Loucy (cell line): ENCODE results near the gene NAT9.

Source experiments
- H2AFZ ChIP-seq: fragments of 200-600 bp; sonication (generic); 2 replicates; pipeline ENCODE4 v1.6.0; 2016; ENCODE audit warnings: antibody characterized with exemption, mild to moderate bottlenecking, low read length, moderate library complexity
- H3F3A ChIP-seq: fragments of 200-600 bp; 2 replicates; pipeline ENCODE4 v1.6.0; 2016; ENCODE audit warnings: antibody characterized with exemption, low read depth, mild to moderate bottlenecking
- H3K27me3 ChIP-seq: fragments of 200-600 bp; sonication (generic); 2 replicates; pipeline ENCODE4 v1.6.1; 2014; ENCODE audit warnings: low read length, mild to moderate bottlenecking; ENCODE audit not compliant: insufficient read depth, poor library complexity, severe bottlenecking
- H3K36me3 ChIP-seq: fragments of 200-600 bp; sonication (generic); 2 replicates; pipeline ENCODE4 v1.6.1; 2016; ENCODE audit warnings: low read length; ENCODE audit not compliant: insufficient read depth
- H3K4me1 ChIP-seq: fragments of 200-600 bp; sonication (generic); 2 replicates; pipeline ENCODE4 v1.5.1; 2014; ENCODE audit warnings: low read length, mild to moderate bottlenecking; ENCODE audit not compliant: insufficient read depth, poor library complexity, severe bottlenecking
- H3K4me2 ChIP-seq: fragments of 200-600 bp; sonication (generic); 2 replicates; pipeline ENCODE4 v1.6.0; 2014; ENCODE audit warnings: antibody characterized with exemption, low read length, low read depth, mild to moderate bottlenecking; ENCODE audit not compliant: poor library complexity, severe bottlenecking
- H3K4me3 ChIP-seq: fragments of 200-600 bp; sonication (generic); 2 replicates; pipeline ENCODE4 v1.5.1; 2014; ENCODE audit warnings: low read length, mild to moderate bottlenecking, mixed read lengths; ENCODE audit not compliant: poor library complexity, severe bottlenecking
- H3K79me2 ChIP-seq: fragments of 200-600 bp; sonication (generic); 2 replicates; pipeline ENCODE4 v1.6.1; 2014; ENCODE audit warnings: low read length; ENCODE audit not compliant: insufficient read depth
- H3K9ac ChIP-seq: fragments of 200-600 bp; sonication (generic); 2 replicates; pipeline ENCODE4 v1.6.0; 2014; ENCODE audit warnings: mild to moderate bottlenecking, low read depth, low read length, moderate library complexity; ENCODE audit not compliant: poor library complexity, severe bottlenecking
- H3K9me2 ChIP-seq: fragments of 200-600 bp; sonication (generic); replicated peaks from 2 replicates; pipeline ENCODE4 v1.6.1; 2016; ENCODE audit warnings: low read depth, low read length, mixed read lengths
- H3K9me3 ChIP-seq: fragments of 200-600 bp; sonication (generic); 2 replicates; pipeline ENCODE4 v1.6.1; 2014; ENCODE audit warnings: mild to moderate bottlenecking, antibody characterized with exemption, low read length, low read depth; ENCODE audit not compliant: insufficient read depth
- H4K20me1 ChIP-seq: fragments of 200-600 bp; sonication (generic); 2 replicates; pipeline ENCODE4 v1.6.0; 2014; ENCODE audit warnings: antibody characterized with exemption, low read length, mild to moderate bottlenecking; ENCODE audit not compliant: insufficient read depth, poor library complexity, severe bottlenecking
- EZH2phosphoT487 ChIP-seq: fragments of 200-600 bp; IDR thresholded peaks from 2 replicates; pipeline ENCODE4 v1.6.1; 2018; ENCODE audit warnings: antibody characterized with exemption, mild to moderate bottlenecking, moderate library complexity, borderline replicate concordance
- TF ChIP-seq, protein P1 (sequence below): fragments of 200-600 bp; sonication (generic); conservative IDR thresholded peaks from 2 replicates; pipeline ENCODE4 v1.5.1; 2014; ENCODE audit warnings: mild to moderate bottlenecking, antibody characterized with exemption, low read length

The NAT9 gene

DNA sequence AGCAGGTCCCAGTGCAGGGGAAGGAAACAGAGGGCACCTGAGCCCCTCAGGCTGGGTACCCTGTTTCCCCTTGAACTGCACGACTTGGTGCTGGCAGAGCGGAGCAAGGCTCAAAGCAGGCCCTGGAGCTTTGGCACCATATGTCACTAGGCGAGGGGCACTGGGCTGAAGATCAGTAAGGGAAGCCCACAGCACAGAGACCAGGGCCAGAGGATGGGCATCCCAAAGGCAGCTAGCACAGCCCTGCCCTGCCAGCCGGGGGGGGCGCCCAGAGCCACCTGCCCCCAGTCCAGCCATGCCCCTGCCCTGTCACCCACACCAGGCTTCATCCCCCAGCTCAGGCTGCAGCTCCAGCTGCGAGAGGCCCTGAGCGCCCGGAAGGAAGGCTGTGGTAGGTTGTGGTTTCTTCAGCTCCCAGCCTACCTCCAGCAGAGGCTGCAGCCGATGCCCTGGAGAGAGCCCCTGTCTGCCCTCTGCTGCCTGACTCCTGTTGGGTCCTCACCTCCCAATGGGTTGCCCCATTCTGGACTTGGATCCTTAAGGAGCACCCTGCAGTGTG lies 16.8 kb downstream of the NAT9 start:
- Histone ChIP-seq H3K9ac (peak overlapping the region; percentile 71), H3K4me1 (peaks cover 67% of the 10 kb centered on the region), H3K9me3 (no peaks in the 10 kb centered on the region), H3K4me2 (peak overlapping the region; percentile 80), H4K20me1 (peaks cover 95% of the 10 kb centered on the region), H3K36me3 (peaks cover 48% of the 10 kb centered on the region; the same call in 1 of the 2 replicates), H2AFZ (no peak overlapping the region), H3K27me3 (no peaks in the 10 kb centered on the region), H3K79me2 (peaks cover 99% of the 10 kb centered on the region), H3K4me3 (peak overlapping the region; percentile 70), H3F3A (no peaks in the 10 kb centered on the region), H3K9me2 (no peaks in the 10 kb centered on the region)
- no peak for TF ChIP-seq EZH2phosphoT487
- TF ChIP-seq, protein P1, sequence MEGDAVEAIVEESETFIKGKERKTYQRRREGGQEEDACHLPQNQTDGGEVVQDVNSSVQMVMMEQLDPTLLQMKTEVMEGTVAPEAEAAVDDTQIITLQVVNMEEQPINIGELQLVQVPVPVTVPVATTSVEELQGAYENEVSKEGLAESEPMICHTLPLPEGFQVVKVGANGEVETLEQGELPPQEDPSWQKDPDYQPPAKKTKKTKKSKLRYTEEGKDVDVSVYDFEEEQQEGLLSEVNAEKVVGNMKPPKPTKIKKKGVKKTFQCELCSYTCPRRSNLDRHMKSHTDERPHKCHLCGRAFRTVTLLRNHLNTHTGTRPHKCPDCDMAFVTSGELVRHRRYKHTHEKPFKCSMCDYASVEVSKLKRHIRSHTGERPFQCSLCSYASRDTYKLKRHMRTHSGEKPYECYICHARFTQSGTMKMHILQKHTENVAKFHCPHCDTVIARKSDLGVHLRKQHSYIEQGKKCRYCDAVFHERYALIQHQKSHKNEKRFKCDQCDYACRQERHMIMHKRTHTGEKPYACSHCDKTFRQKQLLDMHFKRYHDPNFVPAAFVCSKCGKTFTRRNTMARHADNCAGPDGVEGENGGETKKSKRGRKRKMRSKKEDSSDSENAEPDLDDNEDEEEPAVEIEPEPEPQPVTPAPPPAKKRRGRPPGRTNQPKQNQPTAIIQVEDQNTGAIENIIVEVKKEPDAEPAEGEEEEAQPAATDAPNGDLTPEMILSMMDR = peak; percentile 67

- Histone ChIP-seq H3K9me3 (no peaks in the 10 kb centered on the region), H3F3A (no peaks in the 10 kb centered on the region), H3K9ac (peak overlapping the region; percentile 71), H3K36me3 (peaks cover 43% of the 10 kb centered on the region; the same call in 1 of the 2 replicates), H3K4me1 (peaks cover 67% of the 10 kb centered on the region), H2AFZ (no peak overlapping the region), H3K79me2 (peaks cover 99% of the 10 kb centered on the region), H3K4me2 (peak overlapping the region; percentile 80), H4K20me1 (peaks cover 95% of the 10 kb centered on the region), H3K9me2 (no peaks in the 10 kb centered on the region), H3K27me3 (no peaks in the 10 kb centered on the region), H3K4me3 (peak overlapping the region; percentile 70)
- no peak for TF ChIP-seq EZH2phosphoT487
- TF ChIP-seq, protein P1 = no peak
Observed at GRCh38 chr17:74758848-74759168, 17.3 kb downstream of the NAT9 start.

DNA sequence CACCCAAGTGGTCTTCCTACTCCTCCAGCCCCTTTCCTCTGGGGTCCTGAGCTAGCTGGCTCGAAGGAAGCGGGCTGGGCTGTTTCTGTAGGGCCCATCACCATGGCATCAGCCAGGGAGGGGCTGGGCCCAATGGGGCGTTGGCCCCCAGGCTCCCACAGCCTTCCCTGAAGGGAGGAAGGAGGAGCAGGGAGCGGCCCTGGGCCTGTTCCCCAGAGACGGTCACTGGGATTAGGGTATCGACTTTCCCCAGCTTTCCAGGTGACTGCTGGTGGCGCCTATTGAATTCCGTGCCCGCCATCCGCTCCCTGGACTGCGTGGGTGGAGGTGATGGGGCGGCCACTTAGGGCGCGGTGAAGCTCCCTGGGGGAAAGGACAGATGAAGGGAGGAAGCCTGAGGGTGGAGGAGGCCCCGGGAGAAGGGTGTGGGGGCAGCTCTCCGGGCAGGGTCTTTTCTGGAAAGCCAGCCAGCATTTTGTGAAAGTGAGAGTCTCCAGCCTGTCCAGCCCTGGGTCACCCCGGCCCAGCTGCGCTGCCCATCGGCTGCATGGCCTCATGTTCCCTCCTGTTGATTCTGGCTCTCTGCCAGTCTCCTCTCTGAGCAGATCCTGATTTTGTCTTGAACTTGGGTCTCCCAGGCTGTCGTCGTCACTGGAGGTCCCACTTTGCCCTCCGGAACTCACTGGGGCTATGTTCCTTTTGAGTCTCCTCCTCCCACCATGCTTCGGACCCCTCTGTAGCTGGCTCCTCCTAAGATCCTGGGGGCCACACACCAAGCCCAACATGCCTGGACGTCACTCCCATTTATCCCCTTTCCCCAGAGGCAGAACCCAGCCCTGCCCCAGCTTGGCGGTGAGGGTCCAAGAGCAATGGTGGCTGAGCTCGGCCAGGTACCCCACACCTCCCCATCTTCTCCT lies 18.0 kb downstream of the NAT9 start:
- Histone ChIP-seq H3K4me2 (peak overlapping the region; percentile 80), H3K36me3 (peaks cover 37% of the 10 kb centered on the region; the same call in 1 of the 2 replicates), H3K4me1 (peaks cover 73% of the 10 kb centered on the region)

More for the DNA sequence above, 18.0 kb downstream of the NAT9 start:
- Histone ChIP-seq H3K9me2 (no peaks in the 10 kb centered on the region), H4K20me1 (peaks cover 94% of the 10 kb centered on the region), H3K9me3 (no peaks in the 10 kb centered on the region), H3K79me2 (peaks cover 99% of the 10 kb centered on the region), H3F3A (no peaks in the 10 kb centered on the region), H3K4me3 (peak overlapping the region; percentile 70), H3K27me3 (no peaks in the 10 kb centered on the region), H3K9ac (peak overlapping the region; percentile 71), H2AFZ (no peak overlapping the region)
- TF ChIP-seq EZH2phosphoT487 = no peak
- TF ChIP-seq, protein P1 = no peak
